NB4 (cell line): Measurements from ENCODE around the gene ACOXL.

Source experiments
- POLR2A ChIP-seq: IDR thresholded peaks from 2 replicates; pipeline ENCODE4 v1.6.1; 2011; ENCODE audit warnings: mild to moderate bottlenecking; ENCODE audit not compliant: insufficient read length; ENCODE audit errors: extremely low read depth
- TF ChIP-seq, protein P1 (sequence below): IDR thresholded peaks from one replicate; pipeline ENCODE4 v1.5.1; 2012; ENCODE audit warnings: low read depth, low read length

DNA sequence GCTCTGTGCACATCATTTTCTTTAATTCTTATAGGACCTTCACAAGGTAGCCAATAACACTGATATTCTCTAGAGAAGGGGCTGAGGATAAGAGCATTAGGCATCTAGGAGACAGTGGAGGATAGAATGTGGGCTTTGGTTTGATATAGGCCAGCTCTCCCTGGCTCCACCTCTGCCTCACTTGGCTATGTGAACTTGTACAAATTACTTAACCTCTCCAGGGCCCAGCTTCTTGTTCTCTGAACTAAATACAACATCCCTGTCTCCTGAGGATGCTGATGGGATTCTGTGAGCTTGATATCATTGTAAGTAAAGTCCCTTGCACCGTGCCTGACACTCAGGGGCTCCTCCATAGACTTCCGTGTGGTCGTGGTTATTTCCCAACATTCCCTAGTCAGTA, 87.3 kb downstream of the ACOXL start:
- TF ChIP-seq, protein P1, sequence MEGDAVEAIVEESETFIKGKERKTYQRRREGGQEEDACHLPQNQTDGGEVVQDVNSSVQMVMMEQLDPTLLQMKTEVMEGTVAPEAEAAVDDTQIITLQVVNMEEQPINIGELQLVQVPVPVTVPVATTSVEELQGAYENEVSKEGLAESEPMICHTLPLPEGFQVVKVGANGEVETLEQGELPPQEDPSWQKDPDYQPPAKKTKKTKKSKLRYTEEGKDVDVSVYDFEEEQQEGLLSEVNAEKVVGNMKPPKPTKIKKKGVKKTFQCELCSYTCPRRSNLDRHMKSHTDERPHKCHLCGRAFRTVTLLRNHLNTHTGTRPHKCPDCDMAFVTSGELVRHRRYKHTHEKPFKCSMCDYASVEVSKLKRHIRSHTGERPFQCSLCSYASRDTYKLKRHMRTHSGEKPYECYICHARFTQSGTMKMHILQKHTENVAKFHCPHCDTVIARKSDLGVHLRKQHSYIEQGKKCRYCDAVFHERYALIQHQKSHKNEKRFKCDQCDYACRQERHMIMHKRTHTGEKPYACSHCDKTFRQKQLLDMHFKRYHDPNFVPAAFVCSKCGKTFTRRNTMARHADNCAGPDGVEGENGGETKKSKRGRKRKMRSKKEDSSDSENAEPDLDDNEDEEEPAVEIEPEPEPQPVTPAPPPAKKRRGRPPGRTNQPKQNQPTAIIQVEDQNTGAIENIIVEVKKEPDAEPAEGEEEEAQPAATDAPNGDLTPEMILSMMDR: no peak
- no peak for TF ChIP-seq POLR2A
